Transverse colon (tissue), 4 donors: ENCODE measurements around the gene TIA1. TPM values are rescaled to one million over a fixed set of nuclear protein-coding genes. Genes with fewer than 3 reads are reported as not detected.

Experiments used
- DNase-seq: peaks from one replicate; pipeline ENCODE4 v3.0.0-alpha.2; 2019
- H3K27ac ChIP-seq, 4 donors: fragments of 200-600 bp; sonication (generic); 2 replicates each; pipeline ENCODE4 v1.5.1; 2016 to 2018; ENCODE audit warnings: inconsistent platforms in 4 of 4
- H3K27me3 ChIP-seq: fragments of 200-600 bp; sonication (generic); 2 replicates; pipeline ENCODE4 v1.5.1; 2017; ENCODE audit warnings: inconsistent platforms
- H3K36me3 ChIP-seq, 4 donors: fragments of 200-600 bp; sonication (generic); 2 replicates each; pipeline ENCODE4 v1.5.1; 2017 to 2019; ENCODE audit warnings: inconsistent platforms in 4 of 4
- H3K4me1 ChIP-seq, 4 donors: fragments of 200-600 bp; sonication (generic); 2 replicates each; pipeline ENCODE4 v1.5.1; 2017 to 2020; ENCODE audit warnings: inconsistent platforms in 4 of 4
- H3K4me3 ChIP-seq, 4 donors: fragments of 200-600 bp; sonication (generic); 1 replicate in 1 of 4; 2 replicates in 3 of 4; pipeline versions ENCODE4 v1.5.1 to v1.6.1; 2017 to 2019; ENCODE audit warnings: inconsistent platforms in 4 of 4
- H3K9me3 ChIP-seq, 2 donors: fragments of 200-600 bp; sonication (generic); 2 replicates each; pipeline ENCODE4 v1.5.1; 2017 to 2019; ENCODE audit warnings: inconsistent platforms in 2 of 2
- CTCF ChIP-seq, 5 experiments: fragments of 200-600 bp in 3 of 5; fragments of 450-650 bp in 2 of 5; sonication (generic) in 3 of 5; IDR thresholded peaks; 1 replicate in 2 of 5; 2 replicates in 3 of 5; pipeline ENCODE4 v1.5.1; 2016 to 2017; ENCODE audit warnings: antibody characterized with exemption in 5 of 5, inconsistent platforms in 3 of 5, mild to moderate bottlenecking in 2 of 5, moderate library complexity in 1 of 5
- EP300 ChIP-seq: sonication (generic); formaldehyde crosslinking; IDR thresholded peaks from one replicate; pipeline ENCODE4 v1.6.1; 2017; ENCODE audit warnings: antibody characterized with exemption, low read depth
- POLR2A ChIP-seq: fragments of 450-650 bp; IDR thresholded peaks from one replicate; pipeline ENCODE4 v1.6.1; 2016; ENCODE audit warnings: antibody characterized with exemption, mild to moderate bottlenecking, moderate library complexity
- POLR2AphosphoS5 ChIP-seq, 3 donors: sonication (generic); formaldehyde crosslinking; IDR thresholded peaks; one replicate each; pipeline ENCODE4 v1.6.1; 2016; ENCODE audit warnings: antibody characterized with exemption in 3 of 3
- WGBS, 2 donors: methylation state at CpG; one replicate each; pipeline ENCODE4 v1.1.5; 2018; ENCODE audit warnings: low coverage in 1 of 2; 5-methylcytosine and 5-hydroxymethylcytosine counted together
- in situ Hi-C, 4 donors: fragments of 200-750 bp; cut with MboI; loops; one replicate each; pipeline versions ENCODE4 v1.15.0 to v1.15.1; 2017; ENCODE audit warnings: low sequenced_read_pairs in 3 of 4, low pct_ligation_motif_present in 1 of 4, low pct_unique_long_range_greater_than_20kb in 1 of 4
- intact Hi-C: fragments of 100-400 bp; cut with DNase I; formaldehyde crosslinking; loops from one replicate; pipeline ENCODE4 v1.15.1; 2023; ENCODE audit warnings: low total_unique reads
- total RNA-seq, 4 donors: library from RNA; depleted of rRNA; stranded (reverse); fragments of >200 nt; gene quantifications; one replicate each; pipeline ENCODE4 v1.1.0, GENCODE V29; 2016

Gene TIA1
- total RNA-seq, 4 donors from 2014 or later, result 76.4 to 156 (median 108) TPM

- 62 to 79% methylated on average over 3 to 9 of the region's 9 CpGs for WGBS, 2 donors
- Histone ChIP-seq H3K4me1 (no peaks in the 10 kb centered on the region), H3K9me3 (no peaks in the 10 kb centered on the region), H3K27me3 (no peaks in the 10 kb centered on the region), H3K4me3 (no peak overlapping the region), H3K36me3 (no peaks in the 10 kb centered on the region), H3K27ac (no peak overlapping the region)
- TF ChIP-seq CTCF (IDR thresholded peaks at IDR 0.05) (no peak), EP300 (no peak), POLR2AphosphoS5 (IDR thresholded peaks at IDR 0.05) (no peak), POLR2A (no peak)
- in situ Hi-C loops, result no loop called here
- intact Hi-C loops, result no loop called here
- DNase-seq, result no peak
These were observed 46.1 kb downstream of the TIA1 start for GRCh38 chr2:70202236-70202806.

GRCh38 chr2:70201831-70202230 is 46.6 kb downstream of the TIA1 start:
- no peak for DNase-seq
- Histone ChIP-seq H3K36me3 (no peaks in the 10 kb centered on the region), H3K9me3 (no peaks in the 10 kb centered on the region), H3K4me1 (no peaks in the 10 kb centered on the region), H3K4me3 (no peak overlapping the region), H3K27ac (no peak overlapping the region), H3K27me3 (no peaks in the 10 kb centered on the region)
- 93% methylated on average over 6 of the region's 6 CpGs; no CpG with 5 or more reads in 1 of the 2 donors for WGBS, 2 donors
- no peak for TF ChIP-seq POLR2A
- no peak for TF ChIP-seq POLR2AphosphoS5 (IDR thresholded peaks at IDR 0.05)
- no peak for TF ChIP-seq EP300
- TF ChIP-seq CTCF (IDR thresholded peaks at IDR 0.05), result no peak
- intact Hi-C loops (no loop called here), in situ Hi-C loops (no loop called here)

GRCh38 chr2:70201225-70201768 is 47.1 kb downstream of the TIA1 start:
- TF ChIP-seq POLR2A (no peak), EP300 (no peak), CTCF (IDR thresholded peaks at IDR 0.05) (no peak), POLR2AphosphoS5 (IDR thresholded peaks at IDR 0.05) (no peak)
- intact Hi-C loops (no loop called here), in situ Hi-C loops (no loop called here)
- H3K27ac ChIP-seq, result no peak overlapping the region
- WGBS, 2 donors, result 96 to 100% methylated on average over 1 to 3 of the region's 3 CpGs
- no peaks in the 10 kb centered on the region for H3K4me1 ChIP-seq
- no peaks in the 10 kb centered on the region for H3K27me3 ChIP-seq
- no peak for DNase-seq
- H3K36me3 ChIP-seq, result no peaks in the 10 kb centered on the region
- no peak overlapping the region for H3K4me3 ChIP-seq
- H3K9me3 ChIP-seq, result no peaks in the 10 kb centered on the region

- Histone ChIP-seq H3K27me3 (no peaks in the 10 kb centered on the region), H3K27ac (no peak overlapping the region), H3K36me3 (no peaks in the 10 kb centered on the region), H3K4me3 (no peak overlapping the region), H3K9me3 (no peaks in the 10 kb centered on the region), H3K4me1 (no peaks in the 10 kb centered on the region)
- intact Hi-C loops, result no loop called here
- no peak for DNase-seq
- 76 to 93% methylated on average over 2 to 4 of the region's 4 CpGs for WGBS, 2 donors
- in situ Hi-C loops, result no loop called here
- TF ChIP-seq CTCF (IDR thresholded peaks at IDR 0.05) (no peak), EP300 (no peak), POLR2AphosphoS5 (IDR thresholded peaks at IDR 0.05) (no peak), POLR2A (no peak)
These were observed 49.0 kb downstream of the TIA1 start for GRCh38 chr2:70199320-70199864.
